IPS-18c (cell line): ENCODE data around the gene ANGEL2.

Experiments
- H3K4me3 ChIP-seq: 2 replicates; pipeline ENCODE4 v1.7.0; 2013; ENCODE audit warnings: low read depth, mild to moderate bottlenecking, low read length, moderate library complexity; ENCODE audit not compliant: insufficient read depth
- H3K9me3 ChIP-seq: one replicate; pipeline ENCODE4 v1.6.1; 2013; ENCODE audit warnings: mild to moderate bottlenecking, low read length, moderate library complexity; ENCODE audit not compliant: control insufficient read depth, insufficient read depth

The ANGEL2 gene

GRCh38 chr1:212945463-212946160 lies 70.1 kb downstream of the ANGEL2 start:
- Histone ChIP-seq H3K9me3 (no peaks in the 10 kb centered on the region), H3K4me3 (no peak overlapping the region)

GRCh38 chr1:212945056-212945455 lies 70.6 kb downstream of the ANGEL2 start:
- Histone ChIP-seq H3K9me3 (no peaks in the 10 kb centered on the region), H3K4me3 (no peak overlapping the region)

- no peak overlapping the region for H3K4me3 ChIP-seq
Observed at GRCh38 chr1:212944229-212944901, 71.3 kb downstream of the ANGEL2 start.

GRCh38 chr1:212943393-212943710 lies 72.3 kb downstream of the ANGEL2 start:
- H3K9me3 ChIP-seq, result no peaks in the 10 kb centered on the region

More at GRCh38 chr1:212944229-212944901, 71.3 kb downstream of the ANGEL2 start:
- H3K9me3 ChIP-seq, result no peaks in the 10 kb centered on the region

GRCh38 chr1:212942679-212943392 lies 72.8 kb downstream of the ANGEL2 start:
- Histone ChIP-seq H3K9me3 (no peaks in the 10 kb centered on the region), H3K4me3 (no peak overlapping the region)

More at GRCh38 chr1:212943393-212943710, 72.3 kb downstream of the ANGEL2 start:
- H3K4me3 ChIP-seq, result no peak overlapping the region
